WTC11 (cell line): ENCODE data around the gene SPHK2.

ENCODE experiments used
- CTCF ChIP-seq: fragments of 200-600 bp; IDR thresholded peaks from 2 replicates; pipeline ENCODE4 v1.8.0; 2022; ENCODE audit warnings: antibody characterized with exemption
- NFE2L1 ChIP-seq: sonication (generic); formaldehyde crosslinking; IDR thresholded peaks from 2 replicates; pipeline ENCODE4 v1.8.1; 2023; ENCODE audit warnings: missing genetic modification reagents
- SMAD3 ChIP-seq: sonication (generic); formaldehyde crosslinking; IDR thresholded peaks from 2 replicates; pipeline ENCODE4 v1.8.0; 2022; ENCODE audit warnings: missing genetic modification reagents, mild to moderate bottlenecking, borderline replicate concordance
- ZNF121 ChIP-seq: sonication (generic); formaldehyde crosslinking; IDR thresholded peaks from 2 replicates; pipeline ENCODE4 v1.8.0; 2023; ENCODE audit warnings: missing genetic modification reagents

- TF ChIP-seq ZNF121 (CRISPR knock-in tag) (no peak), NFE2L1 (no peak), SMAD3 (CRISPR knock-in tag) (no peak), CTCF (no peak)
Observed at GRCh38 chr19:48629297-48629598, 9.9 kb downstream of the SPHK2 start.
